Dermis blood vessel endothelial cell (primary cell): ENCODE results near the gene AFAP1. TPM values are rescaled to one million over a fixed set of nuclear protein-coding genes. Genes with fewer than 3 reads are reported as not detected.

Experiments
- DNase-seq: peaks from one replicate; pipeline ENCODE4 v3.0.0; 2010
- total RNA-seq: library from RNA; depleted of rRNA; stranded (reverse); fragments of >200 nt; gene quantifications from 2 replicates; pipeline ENCODE4 v1.2.3, GENCODE V29; 2014

Gene AFAP1
- total RNA-seq, 1 donor from 2014 or later: 48.5 TPM

DNA sequence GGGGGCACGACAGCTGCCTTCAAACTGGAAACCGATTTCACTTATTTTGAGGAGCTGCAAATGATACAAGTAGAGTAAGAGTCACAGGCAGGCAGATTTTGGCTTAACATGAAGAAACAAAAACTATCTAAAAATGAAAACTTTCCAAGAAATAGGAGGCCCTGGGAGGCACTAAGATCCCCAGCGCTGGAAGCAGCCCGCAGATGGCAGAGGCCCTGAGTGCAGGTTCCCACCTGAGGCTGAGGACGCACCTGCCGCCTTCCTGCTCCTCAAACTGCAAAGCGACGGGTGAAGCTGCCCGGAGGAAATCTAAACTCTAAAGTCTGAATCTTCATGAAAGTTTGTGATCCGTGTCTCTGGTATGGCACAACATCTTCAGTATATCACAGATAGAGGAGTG lies 138.7 kb downstream of the AFAP1 start:
- no peak for DNase-seq

DNA sequence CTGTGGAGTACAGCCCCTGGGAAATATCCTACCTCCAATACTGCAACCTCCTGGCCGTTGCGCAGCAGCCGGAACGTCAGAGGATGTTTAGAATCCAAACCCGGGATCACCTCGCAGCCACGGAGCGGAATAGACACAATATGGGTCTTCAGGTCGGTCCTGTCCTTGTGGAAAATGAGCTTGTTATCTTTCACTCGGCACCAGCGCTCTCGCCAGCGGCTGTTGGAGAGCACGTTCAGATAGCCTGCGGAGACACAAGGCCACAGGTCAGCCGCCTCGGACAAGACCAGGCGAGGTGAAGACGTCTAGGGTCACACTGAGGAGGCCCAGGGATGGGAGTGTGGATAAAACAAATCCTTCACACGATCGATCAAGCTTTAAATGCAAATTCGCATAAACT lies 139.3 kb downstream of the AFAP1 start:
- DNase-seq: no peak

DNA sequence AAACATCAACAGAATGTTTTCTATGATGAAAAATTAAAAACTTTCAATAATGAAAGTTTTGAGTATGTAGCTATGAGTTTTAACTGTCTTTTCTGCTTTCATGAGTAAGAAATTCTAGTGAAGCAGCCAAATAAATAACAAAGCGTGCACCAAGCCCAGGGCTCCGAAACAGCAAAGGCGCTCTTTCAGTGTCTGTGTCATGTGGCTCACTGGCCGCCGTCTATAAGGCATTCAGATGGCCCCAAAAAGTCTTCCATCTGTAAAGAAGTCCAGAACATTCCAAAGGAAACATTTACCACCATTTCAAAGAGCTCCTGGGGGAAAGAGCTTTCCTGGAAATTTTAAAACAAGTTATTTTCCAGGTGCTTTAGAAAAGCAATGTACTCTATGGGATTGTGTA lies 139.9 kb downstream of the AFAP1 start:
- no peak for DNase-seq

DNA sequence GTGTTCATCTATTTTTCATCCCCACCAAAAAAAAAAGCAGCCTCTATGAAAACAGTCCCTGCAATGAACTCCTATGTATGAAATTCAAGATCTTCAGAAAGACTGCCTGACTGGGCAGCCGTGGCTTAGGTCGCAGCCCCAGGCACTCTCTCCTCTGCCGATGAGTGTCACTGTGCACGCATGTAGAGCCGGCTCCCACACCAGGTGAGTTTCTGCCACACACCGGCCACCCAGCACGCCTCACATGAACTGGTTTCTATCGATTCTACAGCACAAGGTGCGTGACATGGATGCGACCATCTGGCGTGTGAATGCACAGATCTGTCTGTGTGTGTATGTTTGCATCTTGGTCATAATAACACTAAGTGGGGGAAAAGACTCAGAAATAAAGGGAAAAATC lies 140.4 kb downstream of the AFAP1 start:
- no peak for DNase-seq

DNA sequence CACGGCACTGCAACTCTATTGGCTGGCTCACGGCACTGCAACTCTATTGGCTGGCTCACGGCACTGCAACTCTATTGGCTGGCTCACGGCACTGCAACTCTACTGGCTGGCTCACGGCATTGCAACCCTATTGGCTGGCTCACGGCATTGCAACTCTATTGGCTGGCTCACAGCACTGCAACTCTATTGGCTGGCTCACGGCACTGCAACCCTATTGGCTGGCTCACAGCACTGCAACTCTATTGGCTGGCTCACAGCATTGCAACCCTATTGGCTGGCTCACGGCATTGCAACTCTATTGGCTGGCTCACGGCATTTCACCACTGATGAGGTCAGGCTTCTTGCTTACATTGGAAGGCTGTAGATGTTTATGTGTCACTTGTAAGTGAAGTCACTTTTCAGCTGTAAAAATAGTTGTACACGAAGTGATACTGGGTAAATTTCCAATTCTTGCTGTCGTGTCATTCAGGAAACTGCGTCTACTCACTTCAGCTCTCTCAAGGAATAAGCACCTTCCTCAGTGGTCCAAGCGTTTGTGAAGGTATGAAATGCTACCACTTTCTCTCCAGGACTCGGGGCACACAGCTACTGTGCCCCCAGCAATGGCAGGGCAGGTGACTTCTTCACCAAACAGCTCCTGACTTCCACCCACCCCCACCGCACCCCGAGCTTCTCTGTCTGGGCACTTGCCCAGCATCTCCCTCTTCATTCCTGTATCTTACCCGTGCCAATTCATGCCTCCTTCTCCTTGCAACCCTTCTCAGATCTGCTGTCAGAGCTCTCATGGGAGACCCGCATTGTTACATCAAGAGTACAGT lies 141.3 kb downstream of the AFAP1 start:
- peak; percentile 45 for DNase-seq

DNA sequence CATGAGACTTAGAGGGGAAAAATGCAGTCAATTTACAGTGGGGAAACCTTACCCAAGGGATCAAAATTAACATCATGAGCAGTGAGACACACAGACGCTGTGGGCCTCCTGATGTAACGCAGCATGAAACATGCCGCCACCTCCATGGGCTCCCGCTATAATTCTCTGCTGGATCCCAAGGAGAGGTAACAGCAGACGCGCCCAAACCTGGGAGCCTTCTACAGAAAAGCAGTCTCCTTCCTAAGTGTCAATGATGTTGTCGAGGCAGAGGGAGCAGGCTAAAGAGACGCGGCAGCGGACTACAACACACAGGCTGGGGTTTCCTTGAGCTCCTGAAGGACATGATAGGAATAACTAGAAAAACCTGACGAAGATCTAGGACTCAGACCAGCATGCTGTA lies 142.3 kb downstream of the AFAP1 start:
- DNase-seq: no peak

DNA sequence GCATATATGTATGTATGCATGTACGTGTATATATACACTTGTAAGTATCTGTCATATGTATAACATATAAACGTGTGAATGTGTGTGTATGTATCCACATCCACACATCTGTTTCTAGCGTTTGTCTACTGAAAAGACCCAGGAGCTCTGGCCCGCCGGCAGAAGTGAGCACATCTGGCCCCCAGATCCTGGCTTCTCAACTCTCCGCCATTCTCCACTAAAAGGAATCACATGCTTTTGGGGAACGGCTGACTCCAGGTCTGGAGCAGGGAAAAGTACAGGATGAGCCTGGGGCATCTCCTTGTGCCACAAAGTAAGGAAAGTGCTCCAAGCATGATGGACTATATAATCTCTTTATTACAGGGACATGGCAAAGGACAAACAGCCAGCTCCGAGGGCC lies 143.7 kb downstream of the AFAP1 start:
- DNase-seq: no peak

DNA sequence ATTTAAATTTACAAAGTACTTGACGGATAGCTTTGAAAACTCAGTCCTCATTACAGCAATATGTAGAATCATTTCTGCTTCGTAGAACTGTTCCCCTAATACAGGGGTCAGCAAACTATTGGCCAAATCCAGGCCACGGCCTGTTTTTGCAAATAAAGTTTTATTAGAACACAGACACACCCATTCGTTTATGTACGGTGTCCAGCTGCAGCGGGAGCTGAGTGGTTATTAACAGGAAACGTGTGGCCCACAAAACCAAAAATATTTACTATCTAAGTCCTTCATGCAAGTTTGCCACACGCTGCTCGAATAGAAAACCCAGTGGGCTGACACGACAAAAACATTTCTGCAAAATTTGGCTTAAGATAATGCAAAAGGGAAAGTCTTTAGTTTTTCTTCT lies 146.5 kb downstream of the AFAP1 start:
- no peak for DNase-seq

DNA sequence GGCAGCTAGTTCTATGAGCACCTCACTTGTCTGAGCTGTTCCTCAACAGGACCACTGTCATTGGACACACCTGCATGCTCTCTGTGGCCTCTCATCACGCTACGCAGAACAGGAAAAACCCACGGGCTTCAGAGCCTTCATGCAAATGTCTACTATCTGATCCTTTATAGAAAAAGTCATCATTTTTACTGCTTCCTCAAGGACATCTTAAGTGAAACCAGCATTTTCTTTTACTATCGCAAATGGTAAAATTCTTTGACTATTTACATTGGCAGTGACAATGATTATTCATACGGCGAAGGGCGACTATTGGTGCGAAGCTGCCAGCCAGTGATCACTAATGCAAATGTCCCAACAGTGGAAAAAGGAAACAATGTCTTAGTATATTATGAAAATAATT lies 147.0 kb downstream of the AFAP1 start:
- DNase-seq: peak; percentile 59

DNA sequence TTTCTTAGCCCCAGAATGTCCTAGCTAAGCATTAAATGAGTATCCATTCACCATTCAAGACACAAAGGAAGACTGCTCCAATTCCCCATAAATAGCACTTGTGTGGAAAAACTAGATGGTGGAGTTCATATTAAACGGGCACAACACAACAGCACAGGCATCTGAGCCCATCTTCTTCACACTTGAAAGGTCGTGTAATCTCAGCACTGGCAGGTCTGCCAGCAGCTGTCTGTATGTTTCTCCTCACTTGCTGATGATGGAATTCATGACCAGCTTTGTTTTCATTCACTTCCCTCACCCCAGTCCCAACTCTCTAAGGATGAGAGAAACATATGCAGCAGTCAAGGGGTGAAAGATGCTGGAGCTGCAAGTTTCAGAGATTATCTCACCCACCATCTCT lies 148.7 kb downstream of the AFAP1 start:
- DNase-seq: no peak

DNA sequence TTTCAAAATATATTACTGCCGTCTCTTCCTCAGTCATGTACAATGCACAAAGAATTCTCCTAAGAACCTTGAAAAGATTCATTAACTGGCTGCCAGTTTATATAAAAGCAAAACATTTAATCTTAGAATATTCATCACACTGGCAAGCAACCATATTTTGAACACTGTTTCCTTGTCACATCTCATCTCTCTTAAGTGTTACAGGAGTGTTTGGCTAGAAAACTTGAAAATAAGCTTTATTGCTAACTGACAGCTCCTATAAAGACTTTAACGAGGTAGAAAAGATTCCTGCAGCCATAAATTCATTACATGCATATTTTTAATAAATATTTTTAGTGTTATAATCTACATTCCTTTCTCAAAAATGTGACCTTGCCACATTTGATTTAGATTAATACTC lies 149.6 kb downstream of the AFAP1 start:
- no peak for DNase-seq

DNA sequence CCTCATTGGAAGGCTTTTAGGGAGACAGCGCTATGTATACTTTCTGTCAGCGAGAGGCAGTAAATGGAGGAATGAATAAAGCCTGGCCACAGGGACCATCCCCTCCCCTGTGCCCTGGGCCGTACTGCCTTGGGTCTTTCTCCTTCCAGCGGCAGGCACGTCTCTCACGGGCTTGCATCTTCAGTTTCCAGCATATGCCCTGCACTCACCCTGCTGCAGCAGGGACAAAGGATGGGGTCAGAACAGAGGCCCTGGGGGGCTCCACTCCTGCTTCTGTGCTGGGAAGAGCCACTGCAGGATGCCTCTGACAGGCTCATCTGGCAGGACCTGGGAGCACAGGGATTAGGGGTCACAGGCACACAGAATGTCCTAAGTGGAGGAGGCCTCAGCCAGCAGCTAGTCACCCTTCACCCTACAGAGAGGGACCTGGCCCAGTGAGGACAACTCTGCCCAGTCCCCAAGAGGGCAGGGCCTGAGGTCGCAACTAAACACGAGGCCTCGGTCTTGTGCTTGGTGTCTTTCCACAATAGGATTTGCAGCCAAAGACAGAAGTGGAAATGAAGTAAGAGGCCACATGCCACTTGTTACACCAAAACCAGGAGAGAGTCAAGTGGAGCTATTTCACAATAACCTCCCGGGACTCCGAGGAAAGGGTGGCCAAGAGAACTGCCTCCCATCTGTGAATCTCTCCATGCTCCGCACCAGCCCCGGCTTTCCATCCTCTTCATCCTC lies 150.8 kb downstream of the AFAP1 start:
- DNase-seq: no peak

DNA sequence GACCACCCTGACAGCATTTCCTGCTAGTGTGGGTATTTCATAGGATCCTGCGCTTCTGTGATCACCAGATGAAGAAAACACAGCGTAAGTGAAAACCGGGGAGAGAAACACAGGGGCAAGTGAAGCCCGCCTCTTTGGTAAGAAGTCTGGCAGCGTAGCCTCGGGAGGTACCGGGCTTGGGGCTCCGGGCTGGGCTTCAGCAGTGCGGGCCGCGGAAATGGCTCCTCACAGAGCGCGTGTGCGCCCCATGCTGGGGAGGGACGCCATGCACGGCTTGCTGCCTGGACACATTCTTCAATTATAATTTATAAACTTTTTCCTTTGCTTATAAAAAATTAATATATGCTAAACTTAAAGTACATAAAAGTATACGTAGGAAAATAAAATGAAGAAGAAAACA lies 151.5 kb downstream of the AFAP1 start:
- no peak for DNase-seq

DNA sequence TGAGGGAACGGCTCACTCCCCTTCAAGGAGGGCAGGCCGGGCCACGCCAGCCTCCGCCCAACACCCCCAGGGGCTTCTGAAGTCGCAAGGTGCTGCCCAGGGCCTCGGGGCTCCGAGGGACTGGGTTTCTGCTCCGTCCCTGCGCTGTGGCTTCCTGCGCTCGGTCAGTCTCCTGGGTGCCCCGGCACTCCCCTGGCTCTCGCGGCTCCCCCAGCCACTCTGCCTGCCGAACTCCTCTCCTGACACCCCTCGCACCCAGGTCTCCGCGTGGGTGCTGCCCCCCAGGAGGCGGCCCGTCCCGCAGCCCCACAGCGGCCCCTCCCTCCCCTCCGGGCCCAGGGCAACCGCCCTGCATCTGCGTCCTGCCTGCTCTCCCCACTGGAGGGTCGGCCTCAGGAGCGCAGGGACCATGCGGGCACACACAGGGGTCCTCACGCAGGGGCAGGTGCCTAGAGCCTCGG lies 151.9 kb downstream of the AFAP1 start:
- DNase-seq: no peak

DNA sequence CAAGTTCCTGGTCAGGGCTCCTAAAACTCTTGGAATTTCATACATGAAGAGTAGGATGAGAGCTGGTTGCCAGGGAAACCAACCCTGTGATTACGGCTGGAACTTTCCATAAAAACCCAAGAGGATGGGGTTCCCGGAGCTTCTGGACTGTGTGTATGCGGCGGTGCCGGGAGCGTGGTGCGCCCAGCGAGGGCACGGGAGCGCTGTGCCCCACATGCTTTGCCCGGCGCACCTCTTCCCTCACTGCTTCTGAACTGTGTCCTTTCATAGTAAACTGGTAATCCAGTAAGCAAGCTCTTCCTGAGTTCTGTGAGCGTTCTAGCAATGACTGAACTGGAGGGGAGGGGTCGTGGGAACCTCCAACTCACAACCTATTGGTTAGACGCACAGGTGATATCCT lies 152.6 kb downstream of the AFAP1 start:
- DNase-seq: no peak

DNA sequence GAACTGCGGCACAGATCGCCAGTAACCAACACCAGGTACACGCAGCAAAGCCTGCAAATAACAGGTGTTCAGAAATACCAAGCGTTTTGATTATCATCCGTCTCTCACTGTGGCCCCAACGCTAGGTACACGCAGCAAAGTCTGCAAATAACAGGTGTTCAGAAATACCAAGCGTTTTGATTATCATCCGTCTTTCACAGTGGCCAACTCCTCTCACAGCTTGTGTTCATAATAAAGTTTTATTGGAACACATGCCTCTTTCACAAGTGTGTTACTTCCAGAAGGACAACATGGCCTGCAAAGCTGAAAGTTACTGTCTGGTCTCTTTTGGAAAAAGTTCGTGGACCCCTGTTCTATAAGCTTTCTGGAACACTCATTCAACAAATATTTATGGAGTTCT lies 153.1 kb downstream of the AFAP1 start:
- DNase-seq: no peak

DNA sequence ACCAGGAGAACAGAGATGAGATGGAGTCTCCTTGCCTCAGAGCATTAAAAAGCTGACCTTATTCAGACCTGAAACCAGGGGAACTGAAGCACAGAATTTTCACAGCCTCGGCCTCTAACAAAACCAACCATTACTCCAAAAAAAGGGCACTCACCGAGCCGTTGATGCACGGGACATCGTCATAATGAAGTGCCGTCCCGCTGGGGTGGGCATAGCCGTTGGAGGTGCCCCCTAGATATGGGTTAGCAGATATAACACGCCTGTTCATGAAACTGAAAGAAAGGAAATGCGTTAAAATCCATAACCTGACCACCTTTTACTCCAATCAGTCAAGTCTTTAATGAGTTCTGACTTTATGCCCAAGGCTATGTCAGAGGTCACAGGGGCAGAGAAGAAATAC lies 153.6 kb downstream of the AFAP1 start:
- no peak for DNase-seq

DNA sequence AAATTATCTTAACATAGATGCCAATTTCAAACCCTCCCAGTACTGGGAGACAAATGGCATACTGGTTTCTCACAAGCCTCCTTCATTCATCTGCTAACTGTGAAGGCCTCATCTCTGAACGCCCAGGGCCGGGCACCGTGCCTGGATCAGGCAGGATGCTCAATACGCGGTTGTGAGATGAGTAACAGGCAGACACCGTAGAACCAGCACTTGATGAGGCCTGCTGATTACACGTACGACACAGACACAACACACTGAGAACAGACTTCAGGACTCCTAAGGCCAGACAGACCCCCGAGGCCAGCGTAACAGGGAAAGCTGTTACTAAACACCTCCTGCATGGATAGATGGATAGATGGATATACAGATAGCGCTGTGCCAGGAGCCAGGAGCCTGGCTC lies 154.6 kb downstream of the AFAP1 start:
- DNase-seq: peak; percentile 94

DNA sequence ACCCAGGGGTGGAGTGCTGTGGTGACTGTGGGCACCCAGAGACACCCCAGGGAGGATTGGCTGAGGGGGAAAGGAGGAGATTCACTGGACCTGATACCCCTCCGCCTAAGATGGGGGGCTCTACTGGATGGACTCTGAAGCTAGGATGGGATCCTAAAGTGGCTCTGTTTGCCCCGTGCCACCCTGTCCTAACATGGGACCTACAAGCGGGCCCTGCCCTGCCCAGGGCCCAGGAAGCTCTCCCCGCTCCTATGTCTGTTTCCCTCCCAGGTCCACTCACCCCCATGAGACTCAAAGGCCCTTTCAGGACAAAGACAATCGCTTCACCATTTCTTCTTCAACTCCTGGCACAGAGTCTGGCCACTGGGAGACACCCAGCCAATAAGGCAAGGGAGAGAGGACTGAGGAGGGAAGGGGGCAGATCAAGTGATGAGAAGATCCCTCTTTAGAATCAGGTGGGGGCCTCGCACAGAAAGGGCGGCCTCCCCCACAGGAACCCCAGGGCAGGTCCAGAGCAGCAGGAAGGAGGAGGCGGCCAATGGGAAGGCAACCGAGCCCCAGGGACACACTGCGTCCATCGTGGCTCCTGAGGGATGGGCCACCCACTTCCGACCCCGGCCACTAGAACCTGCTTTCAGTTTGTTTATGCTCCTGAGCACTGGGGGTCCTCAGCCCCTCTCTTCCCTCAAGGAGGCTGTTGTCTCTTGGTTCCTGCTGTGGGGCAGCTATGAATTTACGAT lies 155.4 kb downstream of the AFAP1 start:
- no peak for DNase-seq

DNA sequence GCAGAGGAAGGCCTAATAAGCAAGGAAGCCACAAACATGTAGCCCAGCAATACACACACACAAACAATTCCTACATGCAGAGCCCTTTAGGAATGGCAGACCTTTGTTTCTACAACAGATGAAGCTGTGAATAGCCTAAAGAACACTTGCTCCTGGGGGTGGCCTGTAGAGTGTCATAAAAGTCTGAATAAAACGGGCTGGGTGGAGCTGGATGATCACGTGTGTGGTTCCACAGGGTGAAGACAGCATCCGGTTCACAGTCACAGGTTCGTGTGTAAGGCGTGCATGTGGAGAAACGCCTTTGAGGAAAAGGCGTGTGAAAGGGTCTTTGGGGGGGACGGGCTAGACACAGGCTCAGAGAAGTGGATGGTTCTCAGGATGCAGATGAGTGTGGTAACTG lies 156.1 kb downstream of the AFAP1 start:
- no peak for DNase-seq

DNA sequence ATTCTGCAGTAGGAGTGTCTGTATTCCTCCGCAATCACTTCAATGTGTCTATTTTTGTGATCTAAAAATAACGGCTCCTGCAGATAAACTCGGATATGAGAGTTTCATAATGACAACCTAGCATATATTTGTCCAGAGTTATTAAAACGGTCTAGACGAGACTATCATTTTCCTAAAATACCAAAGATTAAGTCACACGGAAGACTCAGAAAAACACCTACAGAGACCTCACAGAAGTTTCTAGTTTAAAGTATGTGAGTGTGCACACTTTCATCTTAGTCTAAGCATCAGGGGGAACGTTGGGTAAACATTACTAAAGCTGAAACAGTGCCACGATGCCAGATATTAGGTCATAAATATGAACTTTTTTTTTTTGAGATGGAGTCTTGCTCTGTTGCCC lies 156.9 kb downstream of the AFAP1 start:
- no peak for DNase-seq

DNA sequence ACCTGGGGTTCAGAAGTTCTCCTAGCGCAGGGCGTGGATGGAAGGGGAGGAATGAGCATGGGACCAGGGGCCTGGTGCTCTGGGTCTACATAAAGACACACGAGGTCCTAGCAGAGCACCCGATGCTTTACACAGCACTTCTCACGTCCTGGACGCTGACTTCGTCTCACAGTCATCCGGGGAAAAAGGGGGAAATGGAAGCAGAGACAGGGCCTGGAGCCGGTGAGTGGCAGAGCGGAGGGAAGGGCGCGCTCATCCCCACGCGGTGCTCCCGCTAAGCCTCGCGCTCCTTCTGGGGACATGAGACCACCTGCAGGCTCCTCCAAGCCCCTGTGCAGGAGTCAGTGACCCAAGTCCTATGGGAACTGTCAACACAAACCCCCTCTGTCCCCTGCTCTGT lies 157.7 kb downstream of the AFAP1 start:
- peak; percentile 41 for DNase-seq

DNA sequence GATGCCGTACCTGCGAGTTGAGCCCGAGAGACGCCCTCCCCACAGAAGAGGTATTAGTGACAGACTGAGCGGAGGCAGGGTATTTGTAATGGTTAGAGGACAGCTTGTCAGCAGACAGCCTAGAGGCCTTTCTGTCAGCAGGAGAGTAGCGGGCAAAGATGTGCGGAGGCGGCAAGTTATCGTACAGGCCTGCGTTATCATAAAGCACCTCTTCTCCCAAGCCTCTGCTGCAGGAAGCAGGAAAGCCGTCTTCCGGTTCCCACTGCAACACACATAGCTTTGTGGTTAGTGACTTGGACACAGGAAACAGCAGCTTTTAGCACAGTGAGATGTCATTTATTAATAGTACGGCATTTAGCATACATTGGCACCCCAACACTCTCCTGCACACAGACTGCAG lies 158.3 kb downstream of the AFAP1 start:
- peak; percentile 95 for DNase-seq
